GM13976 (cell line): ENCODE measurements around the gene CCNI.
"Not testable (repeated sequence)": the region's sequence is repeated elsewhere in the genome, so short reads cannot be mapped to it uniquely, and the experiment has no call there.

Experiments
- DNase-seq: peaks from one replicate; pipeline ENCODE4 v3.0.0; 2012; ENCODE audit warnings: low spot score
- CTCF ChIP-seq: IDR thresholded peaks from 2 replicates; pipeline ENCODE4 v1.5.1; 2012; ENCODE audit warnings: borderline replicate concordance, mild to moderate bottlenecking; ENCODE audit not compliant: insufficient read depth; ENCODE audit errors: extremely low read depth, missing control alignments, control extremely low read depth
- in situ Hi-C: fragments of 300-500 bp; cut with MboI; formaldehyde crosslinking; loops from one replicate; pipeline ENCODE4 v1.12.0; 2022; ENCODE audit warnings: low sequenced_read_pairs, mixed read lengths, inconsistent platforms; ENCODE audit not compliant: unreplicated experiment

Gene CCNI

GRCh38 chr4:77074381-77074831, 1.4 kb downstream of the CCNI start:
- in situ Hi-C loops, result no loop called here
- TF ChIP-seq CTCF, result no peak
- no peak for DNase-seq

DNA sequence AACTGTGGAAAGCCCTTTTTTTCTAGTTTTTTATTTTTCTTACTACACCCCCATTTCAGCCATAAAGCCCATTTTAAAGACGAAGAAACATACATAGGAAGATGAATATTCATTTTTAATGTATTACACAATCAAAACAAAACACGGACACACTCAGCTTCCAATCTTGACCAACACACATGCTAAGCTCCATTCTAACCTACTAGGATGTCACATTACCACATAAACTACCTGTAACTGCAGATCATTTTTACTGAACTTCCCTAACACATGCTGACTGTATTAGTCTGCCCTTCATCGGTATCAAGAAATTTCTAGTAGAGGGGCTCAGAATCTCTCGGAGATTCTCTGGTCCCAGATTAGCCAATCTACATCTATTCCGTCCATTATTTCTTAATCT, 1.8 kb downstream of the CCNI start:
- TF ChIP-seq CTCF, result no peak
- no peak for DNase-seq
- in situ Hi-C loops, result no loop called here

- in situ Hi-C loops, result no loop called here
- DNase-seq, result no peak
- no peak for TF ChIP-seq CTCF
Measured at GRCh38 chr4:77073106-77073809, 2.5 kb downstream of the CCNI start.

GRCh38 chr4:77072195-77072753, 3.5 kb downstream of the CCNI start:
- DNase-seq, result no peak

GRCh38 chr4:77069514-77069913, 6.3 kb downstream of the CCNI start:
- in situ Hi-C loops, DNase-seq: not testable (repeated sequence)

More at GRCh38 chr4:77072195-77072753, 3.5 kb downstream of the CCNI start:
- in situ Hi-C loops, result no loop called here
- TF ChIP-seq CTCF, result no peak

- TF ChIP-seq CTCF, result no peak
- in situ Hi-C loops, result no loop called here
- no peak for DNase-seq
Measured at GRCh38 chr4:77065382-77065781, 10.4 kb downstream of the CCNI start.

- TF ChIP-seq CTCF, result no peak
- in situ Hi-C loops, result no loop called here
- DNase-seq, result no peak
Measured at GRCh38 chr4:77062856-77063255, 12.9 kb downstream of the CCNI start.
